Activated CD8-positive, alpha-beta memory T cell treated with anti-CD3 and anti-CD28 coated beads for 4 hours (primary cell): ENCODE data around the gene ZNF569.
"Not testable (repeated sequence)": the region's sequence is repeated elsewhere in the genome, so short reads cannot be mapped to it uniquely, and the experiment has no call there.

ENCODE experiments used
- DNase-seq, 2 donors: peaks; one replicate each; pipeline ENCODE4 v3.0.0-alpha.2; 2020; ENCODE audit warnings: low read depth in 2 of 2

ZNF569 gene

GRCh38 chr19:37401078-37401477 lies 66.2 kb downstream of the ZNF569 start:
- no peak for DNase-seq

GRCh38 chr19:37391399-37391798 lies 75.8 kb downstream of the ZNF569 start:
- DNase-seq, result not testable (repeated sequence)

- DNase-seq, result no peak
Measured at GRCh38 chr19:37389234-37389633, 78.0 kb downstream of the ZNF569 start.

GRCh38 chr19:37370880-37371661 lies 96.2 kb downstream of the ZNF569 start, which contains the start of gene ZNF527:
ZNF527 (plus strand) TSS chr19:37371099; CDS start chr19:37374199, 3,100 bp downstream.
- DNase-seq, result peak; percentile 94 to 95

- DNase-seq, result not testable (repeated sequence)
Measured at GRCh38 chr19:37370386-37370879, 96.8 kb downstream of the ZNF569 start.

GRCh38 chr19:37362733-37363132 lies 104.5 kb downstream of the ZNF569 start:
- DNase-seq, result no peak

GRCh38 chr19:37361994-37362393 lies 105.2 kb downstream of the ZNF569 start:
- DNase-seq, result no peak
